ENCODE results near the gene OCSTAMP. TPM values are rescaled to one million over a fixed set of nuclear protein-coding genes. Genes with fewer than 3 reads are reported as not detected.

The OCSTAMP gene
- not detected for total RNA-seq

- no peak for DNase-seq
These were observed at the start of gene OCSTAMP for GRCh38 chr20:46550461-46550860. Gene OCSTAMP, minus strand, starts transcription at chr20:46550654. Its CDS starts 94 bp downstream, at chr20:46550560.

- no peak for DNase-seq
These were observed 49.0 kb upstream of the OCSTAMP start for GRCh38 chr20:46599227-46599987.

GRCh38 chr20:46595933-46596332, 45.5 kb upstream of the OCSTAMP start:
- no peak for DNase-seq

- no peak for DNase-seq
These were observed 44.3 kb upstream of the OCSTAMP start for GRCh38 chr20:46594725-46595124.

GRCh38 chr20:46592580-46593362, 42.3 kb upstream of the OCSTAMP start:
- no peak for DNase-seq

- DNase-seq = no peak
These were observed 40.0 kb upstream of the OCSTAMP start for GRCh38 chr20:46590443-46590842.

- no peak for DNase-seq
These were observed 38.4 kb upstream of the OCSTAMP start for GRCh38 chr20:46588532-46589511.

- no peak for DNase-seq
These were observed 37.5 kb upstream of the OCSTAMP start for GRCh38 chr20:46587986-46588385.

- DNase-seq = no peak
These were observed 36.3 kb upstream of the OCSTAMP start for GRCh38 chr20:46586724-46587123.

GRCh38 chr20:46584508-46584907, 34.1 kb upstream of the OCSTAMP start:
- DNase-seq = no peak

GRCh38 chr20:46583411-46584214, 33.2 kb upstream of the OCSTAMP start:
- DNase-seq = no peak

- DNase-seq = no peak
These were observed 32.2 kb upstream of the OCSTAMP start for GRCh38 chr20:46582648-46583047.

GRCh38 chr20:46581391-46581790, 30.9 kb upstream of the OCSTAMP start:
- no peak for DNase-seq

GRCh38 chr20:46580613-46581205, 30.3 kb upstream of the OCSTAMP start:
- DNase-seq = no peak

- DNase-seq = no peak
These were observed 28.3 kb upstream of the OCSTAMP start for GRCh38 chr20:46578745-46579144.

GRCh38 chr20:46576774-46577395, 26.4 kb upstream of the OCSTAMP start:
- no peak for DNase-seq

GRCh38 chr20:46575937-46576461, 25.5 kb upstream of the OCSTAMP start:
- DNase-seq = no peak

GRCh38 chr20:46575394-46575793, 24.9 kb upstream of the OCSTAMP start:
- DNase-seq = no peak

GRCh38 chr20:46573788-46574584, 23.5 kb upstream of the OCSTAMP start:
- DNase-seq = no peak

Data from skin of body (tissue), 2 donors.